K562 (cell line): ENCODE data around the gene BAD. TPM values are rescaled to one million over a fixed set of nuclear protein-coding genes. Genes with fewer than 3 reads are reported as not detected.

ENCODE experiments used
- ATAC-seq: fragments of 200-7000 bp; cut with Tn5 transposase; 3 replicates; pipeline ENCODE4 v1.9.1; 2020; ENCODE audit warnings: moderate library complexity
- BruUV-seq: library from RNA; stranded (reverse); fragments of 400-500 nt; replicated peaks from 2 replicates; lab custom pipeline; 2021; lab: Mats Ljungman, UMichigan
- CTCF ChIA-PET: fragments of 300-600 bp; formaldehyde crosslinking; extraction: SDS; loops from one replicate; lab custom pipeline; 2021; ENCODE audit warnings: low intra/inter-chr PET ratio; lab: Yijun Ruan, JAX
- POLR2A ChIA-PET: fragments of 300-600, 350-650 bp; sonication (Branson Sonifier 250); formaldehyde crosslinking; extraction: SDS; loops from one replicate; lab custom pipeline; 2021; ENCODE audit warnings: antibody characterized with exemption, inconsistent platforms; lab: Yijun Ruan, JAX
- DNase-seq, 4 experiments: peaks; one replicate each; pipeline versions ENCODE4 v3.0.0 to v3.0.0-alpha.2; 2011 to 2018; ENCODE audit warnings: low spot score in 3 of 4, mixed read lengths in 3 of 4; ENCODE audit errors: extremely low read depth in 1 of 4
- FAIRE-seq: peaks from 2 replicates; lab custom pipeline; 2011; peaks lifted over from hg19 to GRCh38; lab: Jason Lieb, UNC
- H2AFZ ChIP-seq: 2 replicates; pipeline ENCODE4 v1.6.0; 2011; ENCODE audit warnings: low read depth, low read length, control low read depth, inconsistent platforms
- H3K27ac ChIP-seq: fragments of 200-600 bp; 3 replicates; pipeline ENCODE4 v1.8.0; 2011; ENCODE audit warnings: low read depth, mild to moderate bottlenecking, control low read depth, inconsistent platforms, low read length, moderate library complexity, mixed read lengths; ENCODE audit errors: extremely low read depth
- H3K27me3 ChIP-seq, 2 experiments: fragments of 300-600 bp in 1 of 2; 2 replicates in 1 of 2; 3 replicates in 1 of 2; pipeline versions ENCODE4 v1.6.0 to v1.8.0; 2011; ENCODE audit warnings: inconsistent platforms in 2 of 2, low read length in 2 of 2, mild to moderate bottlenecking in 1 of 2, mixed read lengths in 1 of 2, moderate library complexity in 1 of 2; ENCODE audit not compliant: control insufficient read depth in 2 of 2, insufficient read depth in 2 of 2
- H3K36me3 ChIP-seq: fragments of 300-600 bp; 3 replicates; pipeline ENCODE4 v1.8.0; 2011; ENCODE audit warnings: mild to moderate bottlenecking, low read length, inconsistent platforms; ENCODE audit not compliant: control insufficient read depth, insufficient read depth
- H3K4me1 ChIP-seq, 2 experiments: fragments of 200-600 bp in 1 of 2; replicated peaks in 1 of 2; 2 replicates in 1 of 2; 3 replicates in 1 of 2; pipeline versions ENCODE4 v1.5.1 to v1.8.0; 2011; ENCODE audit warnings: inconsistent platforms in 2 of 2, low read length in 2 of 2, mild to moderate bottlenecking in 1 of 2, mixed read lengths in 1 of 2, moderate library complexity in 1 of 2; ENCODE audit not compliant: control insufficient read depth in 2 of 2, insufficient read depth in 2 of 2
- H3K4me2 ChIP-seq: 2 replicates; pipeline ENCODE4 v1.6.1; 2011; ENCODE audit warnings: low read length, control low read depth, inconsistent platforms, mixed read lengths; ENCODE audit not compliant: insufficient read depth
- H3K4me3 ChIP-seq: fragments of 200-600 bp; sonication (generic), shearing (Covaris generic); 2 replicates; pipeline ENCODE4 v1.5.1; 2016; ENCODE audit warnings: control low read depth, inconsistent platforms
- H3K79me2 ChIP-seq: fragments of 200-600 bp; 3 replicates; pipeline ENCODE4 v1.8.0; 2011; ENCODE audit warnings: low read length, inconsistent platforms; ENCODE audit not compliant: control insufficient read depth, insufficient read depth
- H3K9ac ChIP-seq, 2 experiments: 2 replicates each; pipeline versions ENCODE4 v1.6.0 to v1.6.1; 2011; ENCODE audit warnings: low read depth in 2 of 2, low read length in 2 of 2, control low read depth in 1 of 2, inconsistent platforms in 1 of 2, mild to moderate bottlenecking in 1 of 2, mixed read lengths in 1 of 2; ENCODE audit not compliant: insufficient read depth in 1 of 2
- H3K9me1 ChIP-seq: one replicate; pipeline ENCODE4 v1.6.0; 2011; ENCODE audit warnings: inconsistent platforms, mild to moderate bottlenecking, low read length, moderate library complexity; ENCODE audit not compliant: control insufficient read depth, insufficient read depth
- H3K9me3 ChIP-seq: replicated peaks from 2 replicates; pipeline ENCODE4 v1.5.1; 2011; ENCODE audit warnings: low read depth, low read length, inconsistent platforms; ENCODE audit not compliant: control insufficient read depth, insufficient read depth
- H4K20me1 ChIP-seq: replicated peaks from 2 replicates; pipeline ENCODE4 v1.6.1; 2011; ENCODE audit warnings: low read length, inconsistent platforms, mixed read lengths; ENCODE audit not compliant: control insufficient read depth, insufficient read depth
- CBFA2T3 ChIP-seq: fragments of 450-650 bp; IDR thresholded peaks from 2 replicates; pipeline ENCODE4 v1.6.1; 2017
- CHD2 ChIP-seq: IDR thresholded peaks from 2 replicates; pipeline ENCODE4 v1.6.1; 2011; ENCODE audit warnings: low read depth, low read length
- ID3 ChIP-seq, 2 experiments: fragments of 250-450 bp in 1 of 2; fragments of 450-650 bp in 1 of 2; sonication (Bioruptor Pico) in 1 of 2; IDR thresholded peaks; 2 replicates each; pipeline versions ENCODE4 v1.6.1 to v1.8.0; 2016 to 2021; ENCODE audit warnings: mild to moderate bottlenecking in 2 of 2, moderate library complexity in 2 of 2, missing compliant biosample characterization in 1 of 2, missing genetic modification characterization in 1 of 2
- MIER1 ChIP-seq: fragments of 450-650 bp; IDR thresholded peaks from 2 replicates; pipeline ENCODE4 v1.6.1; 2016; ENCODE audit warnings: antibody characterized with exemption, mild to moderate bottlenecking, low read depth
- MLLT1 ChIP-seq, 2 experiments: fragments of 450-650 bp; IDR thresholded peaks; 2 replicates each; pipeline ENCODE4 v1.6.1; 2016
- NFIC ChIP-seq: fragments of 450-650 bp; IDR thresholded peaks from 2 replicates; pipeline ENCODE4 v1.6.1; 2017; ENCODE audit warnings: mild to moderate bottlenecking, inconsistent platforms
- SAP30 ChIP-seq: fragments of 200-600 bp; sonication (generic); IDR thresholded peaks from 2 replicates; pipeline ENCODE4 v1.6.1; 2012; ENCODE audit warnings: borderline replicate concordance, low read depth, mild to moderate bottlenecking, moderate library complexity, low read length, control low read depth, inconsistent platforms; ENCODE audit not compliant: insufficient read depth, poor library complexity, severe bottlenecking
- SMAD4 ChIP-seq: fragments of 250-450 bp; sonication (Bioruptor Pico); conservative IDR thresholded peaks from 2 replicates; pipeline ENCODE4 v1.8.0; 2021; ENCODE audit warnings: inconsistent platforms, mild to moderate bottlenecking, moderate library complexity
- ZBTB43 ChIP-seq: sonication (generic); formaldehyde crosslinking; IDR thresholded peaks from 2 replicates; pipeline ENCODE4 v1.8.0; 2023; ENCODE audit warnings: mild to moderate bottlenecking, missing genetic modification reagents
- ZNF592 ChIP-seq: fragments of 450-650 bp; IDR thresholded peaks from 2 replicates; pipeline ENCODE4 v1.6.1; 2017; ENCODE audit warnings: antibody characterized with exemption, mild to moderate bottlenecking
- WGBS: fragments of 100-300 bp; shearing (Covaris generic); methylation state at CpG from one replicate; pipeline ENCODE4 v1.1.6; 2016; ENCODE audit warnings: low coverage, mixed read lengths; ENCODE audit not compliant: insufficient coverage; ENCODE audit errors: missing lambda C conversion rate; 5-methylcytosine and 5-hydroxymethylcytosine counted together
- in situ Hi-C: fragments of 300-500 bp; cut with MboI; formaldehyde crosslinking; loops from 4 replicates; pipeline ENCODE4 v1.15.0; 2018; ENCODE audit warnings: inconsistent platforms, mixed read lengths
- intact Hi-C: fragments of 100-400 bp; cut with micrococcal nuclease; formaldehyde crosslinking; loops from 2 replicates; pipeline ENCODE4 v1.14.2; 2022
- polyA plus RNA-seq, 8 experiments: library from polyadenylated mRNA; depleted of rRNA in 4 of 8; stranded (reverse) in 5 of 8; unstranded in 3 of 8; fragments of >200 nt; fragmentation: Nextera tagmentation in 2 of 8; fragmentation: Illumina TruSeq in 1 of 8; extraction: Ambion mirVana in 2 of 8; extraction: Trizol in 1 of 8; gene quantifications; 2 replicates each; pipeline versions ENCODE4 v1.2.1 to v1.2.3, GENCODE V29; 2011 to 2014; ENCODE audit warnings: inconsistent platforms in 1 of 8, missing spikeins in 1 of 8
- total RNA-seq, 7 experiments: library from RNA; depleted of rRNA in 6 of 7; stranded (reverse); fragments of >200 nt in 6 of 7; fragmentation: Illumina TruSeq in 2 of 7; extraction: Trizol in 2 of 7; gene quantifications; 2 replicates each; pipeline versions ENCODE4 v1.2.1 to v1.2.3, GENCODE V29; 2011 to 2021; ENCODE audit warnings: low replicate concordance in 1 of 7

Gene BAD
- total and polyA plus RNA-seq, 9 of the 15 experiments (the other 6 are each of a cell fraction or from before 2014, with no cell fraction given) = 0.61 to 45.6 (median 11.8) TPM

GRCh38 chr11:64316672-64317324 lies 32.3 kb upstream of the BAD start:
- peaks cover 8 to 63% of the 10 kb centered on the region in 2 experiments; a peak in 4 of 5 replicates for H3K4me1 ChIP-seq
- peak; percentile 41 for ATAC-seq
- DNase-seq = peak; percentile 42 to 71 (median 60)
- H4K20me1 ChIP-seq = no peaks in the 10 kb centered on the region; the same call in 1 of the 2 replicates
- ChIA-PET POLR2A (interaction anchor here (0.8 to 2.6 kb wide), 15 partner anchors 8 to 131 kb away, joined by 3 to 12 read pairs (median 6); partner anchors contain the start of genes CCDC88B and STIP1), CTCF (interaction anchor here (1.1 to 2.7 kb wide), 4 partner anchors 15 to 337 kb away, joined by 3 to 19 read pairs (median 6); no protein-coding TSS in a partner anchor)
- H3K4me2 ChIP-seq = peak overlapping the region; percentile 95
- peaks cover 41% of the 10 kb centered on the region for H3K79me2 ChIP-seq
- FAIRE-seq = peak; percentile 42
- in situ Hi-C loops (no loop called here), intact Hi-C loops (loop anchor here (1.0 kb wide), 2 partner anchors 15 to 39 kb away; no protein-coding TSS in a partner anchor)
- no peaks in the 10 kb centered on the region for H3K9me3 ChIP-seq
- H3K36me3 ChIP-seq = peaks cover 66% of the 10 kb centered on the region
- H3K4me3 ChIP-seq = peak overlapping the region; percentile 94
- TSS peak; percentile 99 for BruUV-seq
- 1% methylated on average over 28 of the region's 32 CpGs for WGBS
- peak overlapping the region; percentile 92 to 94 for H3K9ac ChIP-seq
- no peaks in the 10 kb centered on the region for H3K27me3 ChIP-seq
- H2AFZ ChIP-seq = peak overlapping the region; percentile 92
- H3K9me1 ChIP-seq = no peaks in the 10 kb centered on the region
- H3K27ac ChIP-seq = peak overlapping the region; percentile 99
- 0 out of 4 replicates have a peak, but pooled peaks of 1 of the 2 experiments have one; percentile 60 for TF ChIP-seq MLLT1 (IDR thresholded peaks at IDR 0.05)
- TF ChIP-seq CBFA2T3 = peak; percentile 48
- TF ChIP-seq ZNF592 = peak; percentile 34; the same call in 1 of the 2 replicates
- no peak for TF ChIP-seq SAP30
- 0 out of 2 replicates have a peak, but pooled peaks have one; percentile 15 for TF ChIP-seq MIER1
- no peak for TF ChIP-seq ID3 (CRISPR knock-in tag; IDR thresholded peaks at IDR 0.05)
- TF ChIP-seq ID3 (tag; IDR thresholded peaks at IDR 0.05) = 0 out of 2 replicates have a peak, but pooled peaks have one; percentile 20
- no peak for TF ChIP-seq ZBTB43
- no peak for TF ChIP-seq CHD2
- peak; percentile 28; the same call in 1 of the 2 replicates for TF ChIP-seq SMAD4 (CRISPR knock-in tag)
- TF ChIP-seq NFIC = peak; percentile 91
